Retinal pigment epithelial cell (primary cell): Measurements from ENCODE around the gene HSD11B1.

Experiments used
- DNase-seq: peaks from one replicate; pipeline ENCODE4 v3.0.0-alpha.2; 2010; ENCODE audit warnings: low read depth
- H3K4me3 ChIP-seq: 2 replicates; pipeline ENCODE4 v1.5.1; 2011; ENCODE audit warnings: mild to moderate bottlenecking, low read length, control low read depth, moderate library complexity
- CTCF ChIP-seq: conservative IDR thresholded peaks from 2 replicates; pipeline ENCODE4 v1.5.1; 2011; ENCODE audit warnings: low read depth, low read length, control low read depth, inconsistent platforms

HSD11B1 gene

DNA sequence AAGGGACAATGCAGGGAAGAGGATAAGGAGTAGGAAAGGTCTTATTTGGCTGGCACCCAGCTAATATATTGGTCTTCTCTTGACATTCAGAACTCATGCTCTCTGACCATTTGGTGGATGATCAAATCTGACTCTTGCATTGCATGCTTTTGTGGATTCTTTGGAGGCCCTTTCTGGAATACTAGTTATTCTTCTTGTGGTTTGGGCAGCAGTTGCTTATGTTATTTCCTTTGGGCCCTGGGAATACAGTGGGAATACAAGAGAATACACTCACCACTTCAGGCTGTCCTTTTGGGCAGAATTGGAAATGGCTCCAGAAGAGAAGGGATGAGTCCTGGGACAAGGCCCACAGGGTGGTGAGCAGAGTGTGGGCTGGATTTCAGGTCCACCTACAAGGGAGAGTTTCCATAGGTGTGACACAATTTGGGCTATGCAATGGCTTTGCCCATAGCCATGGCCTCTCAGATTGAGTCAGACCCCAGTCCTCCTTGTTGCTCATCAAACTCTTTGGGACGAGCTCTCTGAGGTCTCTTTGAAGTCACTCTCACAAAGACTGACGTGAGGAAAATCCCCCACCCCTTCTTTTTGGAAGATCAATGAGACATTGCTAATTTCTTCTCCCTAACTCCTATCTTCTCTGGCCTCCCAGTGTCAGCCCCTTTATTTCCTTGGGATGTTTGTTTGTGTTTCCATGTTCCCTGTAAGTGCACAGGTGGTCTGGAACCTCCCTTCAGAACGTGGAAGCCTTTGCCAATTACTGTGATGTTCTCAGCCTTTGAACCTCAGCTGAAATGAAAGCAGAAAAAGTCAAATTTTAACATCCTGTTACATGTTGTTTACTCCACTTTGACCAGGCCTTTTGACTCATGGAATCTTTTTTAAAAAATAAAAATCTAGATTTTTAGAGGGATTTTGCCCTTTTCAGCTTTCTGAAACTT lies 19.4 kb downstream of the HSD11B1 start:
- no peak for DNase-seq
- no peak for TF ChIP-seq CTCF
- H3K4me3 ChIP-seq: no peak overlapping the region

GRCh38 chr1:209727286-209727685 lies 22.6 kb downstream of the HSD11B1 start:
- no peak for TF ChIP-seq CTCF
- no peak for DNase-seq
- H3K4me3 ChIP-seq: no peak overlapping the region

DNA sequence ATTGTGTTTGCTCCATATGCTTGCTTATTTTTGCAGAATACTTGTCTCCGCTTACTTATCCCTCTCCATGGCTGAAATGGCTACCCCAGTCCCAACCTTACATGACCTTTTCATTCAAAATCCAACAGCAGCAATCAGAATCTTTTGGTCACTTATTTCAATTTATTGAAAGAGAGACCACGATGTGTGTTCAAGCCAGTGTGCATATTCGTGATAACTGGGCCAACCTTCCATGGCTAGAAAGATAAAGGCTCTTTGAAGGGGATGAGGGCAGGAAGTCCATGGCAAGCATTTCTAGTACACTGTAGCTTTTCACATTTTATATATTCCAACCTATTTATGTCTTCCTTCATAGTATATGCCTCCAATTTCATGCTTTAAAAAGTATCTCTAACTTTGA lies 23.1 kb downstream of the HSD11B1 start:
- TF ChIP-seq CTCF: no peak
- no peak overlapping the region for H3K4me3 ChIP-seq
- DNase-seq: no peak

GRCh38 chr1:209728466-209728865 lies 23.8 kb downstream of the HSD11B1 start:
- no peak for TF ChIP-seq CTCF

DNA sequence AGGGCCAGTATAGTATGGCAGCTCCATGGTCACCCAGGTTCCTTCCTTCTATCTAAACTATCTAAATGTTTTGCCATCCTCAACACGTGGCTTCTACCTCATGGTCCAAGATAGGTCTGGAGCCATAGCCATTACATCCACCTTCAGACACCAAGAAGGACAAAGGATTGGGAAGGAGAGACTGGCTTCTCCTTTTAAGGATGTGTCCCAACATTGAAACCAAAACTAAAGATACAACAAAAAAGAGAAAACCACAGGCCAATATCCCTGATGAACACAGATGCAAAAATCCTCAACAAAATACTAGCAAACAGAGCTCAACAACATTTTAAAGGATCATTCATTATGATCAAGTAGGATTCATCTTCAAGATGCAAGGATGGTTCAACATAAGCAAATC lies 24.8 kb downstream of the HSD11B1 start:
- no peak for TF ChIP-seq CTCF
- no peak overlapping the region for H3K4me3 ChIP-seq
- no peak for DNase-seq

More at GRCh38 chr1:209728466-209728865, 23.8 kb downstream of the HSD11B1 start:
- DNase-seq: no peak
- no peak overlapping the region for H3K4me3 ChIP-seq

DNA sequence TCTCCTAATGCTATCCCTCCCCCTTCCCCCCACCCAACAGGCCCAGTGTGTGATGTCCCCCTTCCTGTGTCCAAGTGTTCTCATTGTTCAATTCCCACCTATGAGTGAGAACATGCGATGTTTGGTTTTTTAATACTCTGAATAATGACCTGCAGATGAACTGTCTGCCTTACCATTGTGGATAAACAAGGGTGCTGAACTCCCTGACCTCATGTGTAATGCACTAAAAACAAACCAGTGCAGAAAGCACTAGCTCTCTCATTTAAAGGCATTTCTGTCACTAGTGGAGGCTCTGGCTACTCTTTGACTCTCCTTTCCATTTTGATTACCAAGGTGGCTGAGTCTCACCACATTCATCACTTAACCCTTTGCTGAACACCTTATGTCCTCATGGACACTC lies 28.1 kb downstream of the HSD11B1 start:
- no peak overlapping the region for H3K4me3 ChIP-seq
- DNase-seq: no peak
- TF ChIP-seq CTCF: no peak
